ENCODE data around the gene CHD6. TPM values are rescaled to one million over a fixed set of nuclear protein-coding genes. Genes with fewer than 3 reads are reported as not detected.

The CHD6 gene
- total and polyA plus RNA-seq, 3 experiments from 2014 or later, result 24.6 to 59.5 (median 25.3) TPM

DNA sequence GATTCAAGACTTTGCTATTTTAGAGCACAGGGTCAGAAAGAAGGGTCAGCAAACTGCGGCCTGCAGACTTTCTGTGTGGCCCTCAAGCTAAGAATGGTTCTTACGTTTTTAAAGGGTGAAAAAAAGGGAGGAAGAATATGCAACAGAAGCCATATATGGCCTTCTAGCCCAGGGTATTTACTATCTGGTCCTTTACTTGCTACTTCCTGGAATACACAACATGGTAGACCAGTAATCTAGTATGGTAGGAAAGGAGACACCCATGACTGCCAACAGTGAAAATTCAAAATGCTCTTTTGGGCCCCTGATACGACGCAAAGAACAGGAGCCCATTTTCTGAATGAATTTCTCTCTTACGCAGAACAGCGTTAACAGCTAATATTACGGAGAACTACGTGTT is 191.2 kb downstream of the CHD6 start:
- H3K4me1 Mint-ChIP-seq, result peaks cover 6 to 16% (median 7%) of the 10 kb centered on the region in 3 donors
- H3K4me3 Mint-ChIP-seq, result no peak overlapping the region
- peaks cover 30 to 90% (median 41%) of the 10 kb centered on the region in 3 donors for H3K36me3 Mint-ChIP-seq
- CTCF ChIA-PET, result no interaction called here
- Histone ChIP-seq H3K9me3 (ENCODE audit: low read length) (no peaks in the 10 kb centered on the region), H3K4me1 (ENCODE audit: insufficient read depth, low read length) (peaks cover 23% of the 10 kb centered on the region), H3K36me3 (ENCODE audit: insufficient read depth, low read length) (peaks cover 24% of the 10 kb centered on the region), H3K4me3 (ENCODE audit: low read length) (no peak overlapping the region), H3K27me3 (ENCODE audit: insufficient read depth, low read length, poor library complexity, severe bottlenecking) (no peaks in the 10 kb centered on the region), H3K27ac (ENCODE audit: low read depth, low read length) (no peak overlapping the region)
- no peak for DNase-seq
- no peaks in the 10 kb centered on the region for H3K27me3 Mint-ChIP-seq
- POLR2A ChIA-PET, result no interaction called here
- no peak overlapping the region for H3K27ac Mint-ChIP-seq
- H3K9me3 Mint-ChIP-seq, result no peaks in the 10 kb centered on the region

DNA sequence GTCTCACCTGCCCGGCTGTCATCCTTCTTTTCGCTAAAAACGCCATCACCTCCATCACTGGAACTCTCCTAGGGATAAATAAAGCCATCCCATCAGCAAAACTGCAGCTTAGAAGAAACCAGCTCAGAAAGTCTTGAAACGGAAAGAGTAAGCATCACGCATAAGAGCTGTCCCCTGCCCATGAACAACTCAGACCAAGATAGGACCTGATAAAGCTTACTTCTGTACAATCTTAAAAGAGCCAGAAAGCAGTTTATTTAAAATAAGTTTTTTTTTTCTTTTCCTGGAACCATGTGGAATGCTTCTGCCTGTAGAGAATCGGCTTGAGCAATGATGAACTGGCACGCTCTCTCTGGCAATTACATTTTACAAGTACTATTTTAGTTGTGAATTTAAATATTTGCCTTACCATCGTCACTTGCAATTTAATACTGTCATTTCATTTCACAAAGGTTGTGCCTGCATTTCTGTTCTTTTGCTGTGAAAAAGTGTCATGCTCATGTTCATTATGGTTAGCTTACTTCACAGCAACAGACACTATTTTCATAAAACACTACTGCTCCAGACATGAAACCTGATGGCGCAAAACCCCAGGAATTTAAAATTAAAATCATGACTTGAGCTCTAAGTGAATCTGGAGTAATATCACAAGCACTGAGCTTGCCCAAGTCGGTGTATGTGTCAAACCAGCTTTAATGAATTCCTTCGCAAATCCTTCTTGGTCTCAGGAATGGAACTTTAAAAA is 191.9 kb downstream of the CHD6 start:
- ChIA-PET POLR2A (no interaction called here), CTCF (interaction anchor here (1.3 kb wide), 1 partner anchor 97 kb away, joined by 3 read pairs; no protein-coding TSS in a partner anchor)
- DNase-seq, result no peak
- Histone ChIP-seq H3K36me3 (ENCODE audit: insufficient read depth, low read length) (peaks cover 32% of the 10 kb centered on the region), H3K27me3 (ENCODE audit: insufficient read depth, low read length, poor library complexity, severe bottlenecking) (no peaks in the 10 kb centered on the region), H3K4me1 (ENCODE audit: insufficient read depth, low read length) (peaks cover 23% of the 10 kb centered on the region), H3K4me3 (ENCODE audit: low read length) (no peak overlapping the region), H3K27ac (ENCODE audit: low read depth, low read length) (peak overlapping the region; percentile 32), H3K9me3 (ENCODE audit: low read length) (no peaks in the 10 kb centered on the region)
- Mint-ChIP-seq H3K4me1 (peaks cover 6 to 16% (median 7%) of the 10 kb centered on the region in 3 donors), H3K9me3 (no peaks in the 10 kb centered on the region), H3K27me3 (no peaks in the 10 kb centered on the region), H3K27ac (peak overlapping the region in 2 of 8 donors; percentile 25 to 53), H3K36me3 (peaks cover 35 to 93% (median 43%) of the 10 kb centered on the region in 3 donors), H3K4me3 (no peak overlapping the region)

DNA sequence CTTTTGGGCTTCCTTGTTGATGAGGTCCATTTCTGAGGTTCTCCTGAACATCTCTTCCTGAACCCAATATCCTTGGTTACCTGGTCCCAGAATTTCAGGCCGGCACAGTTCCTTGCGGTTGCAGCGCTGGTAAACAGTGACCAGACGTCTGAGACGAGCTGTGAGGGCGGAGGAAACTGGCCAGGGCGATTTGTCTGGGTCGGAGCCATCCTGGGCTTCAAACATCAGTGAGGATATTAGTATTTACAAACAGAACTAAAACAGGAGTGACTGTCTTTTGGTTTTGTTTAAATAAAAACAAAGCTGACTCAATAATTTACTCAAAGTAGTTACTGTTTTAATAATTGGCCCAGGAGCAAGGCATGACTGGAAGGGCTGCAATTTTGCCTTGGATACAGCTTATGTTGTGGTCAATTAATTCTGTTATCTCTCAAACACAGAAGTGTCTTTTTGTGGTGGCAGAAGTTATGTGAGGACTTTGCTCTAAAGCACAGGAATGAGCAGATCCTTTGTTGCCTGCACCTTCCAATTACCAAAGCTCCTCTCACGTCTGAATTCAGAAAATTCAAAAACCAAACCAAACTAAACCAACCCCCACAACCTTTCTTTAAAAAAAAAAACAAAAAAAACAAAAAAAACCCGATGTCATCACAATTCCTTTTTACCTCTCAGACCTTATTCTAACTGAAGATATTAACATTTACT is 192.8 kb downstream of the CHD6 start:
- Mint-ChIP-seq H3K4me3 (no peak overlapping the region), H3K27ac (peak overlapping the region in 1 of 8 donors; percentile 47), H3K9me3 (no peaks in the 10 kb centered on the region), H3K27me3 (no peaks in the 10 kb centered on the region), H3K36me3 (peaks cover 39 to 98% (median 46%) of the 10 kb centered on the region in 3 donors), H3K4me1 (peaks cover 6 to 16% (median 7%) of the 10 kb centered on the region in 3 donors)
- no peaks in the 10 kb centered on the region for H3K27me3 ChIP-seq (ENCODE audit: insufficient read depth, low read length, poor library complexity, severe bottlenecking)
- peaks cover 39% of the 10 kb centered on the region for H3K36me3 ChIP-seq (ENCODE audit: insufficient read depth, low read length)
- ChIA-PET POLR2A (no interaction called here), CTCF (interaction anchor here (1.3 to 1.6 kb wide), 2 partner anchors 15 to 97 kb away, joined by 3 read pairs; no protein-coding TSS in a partner anchor)
- DNase-seq, result no peak
- no peaks in the 10 kb centered on the region for H3K9me3 ChIP-seq (ENCODE audit: low read length)
- H3K4me1 ChIP-seq (ENCODE audit: insufficient read depth, low read length), result peaks cover 23% of the 10 kb centered on the region
- H3K4me3 ChIP-seq (ENCODE audit: low read length), result no peak overlapping the region
- peak overlapping the region; percentile 32 for H3K27ac ChIP-seq (ENCODE audit: low read depth, low read length)

DNA sequence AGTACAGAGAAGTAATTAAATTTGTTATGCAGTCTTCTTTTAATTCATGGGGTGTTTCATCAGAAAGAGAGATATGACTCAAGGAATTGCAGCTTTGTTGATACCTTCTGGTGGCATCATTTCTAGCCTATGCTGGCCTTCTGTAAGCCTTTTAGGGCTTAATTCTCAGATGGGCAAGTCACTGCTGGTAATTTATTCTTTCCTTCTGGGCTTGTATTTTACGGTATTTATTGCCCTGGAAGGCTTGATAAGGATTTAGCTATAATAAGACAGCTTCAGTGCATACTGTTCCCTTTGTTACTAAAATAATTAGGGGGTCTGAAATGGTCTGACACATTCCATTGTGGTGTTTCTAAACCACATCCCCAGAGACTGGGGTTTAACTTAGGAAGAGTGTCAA is 193.6 kb downstream of the CHD6 start:
- H3K27ac Mint-ChIP-seq, result peak overlapping the region in 1 of 8 donors; percentile 7
- no peaks in the 10 kb centered on the region for H3K27me3 ChIP-seq (ENCODE audit: insufficient read depth, low read length, poor library complexity, severe bottlenecking)
- H3K27me3 Mint-ChIP-seq, result no peaks in the 10 kb centered on the region
- H3K36me3 Mint-ChIP-seq, result peaks cover 43 to 98% (median 43%) of the 10 kb centered on the region in 3 donors
- H3K4me3 ChIP-seq (ENCODE audit: low read length), result no peak overlapping the region
- H3K9me3 ChIP-seq (ENCODE audit: low read length), result no peaks in the 10 kb centered on the region
- H3K4me1 Mint-ChIP-seq, result peaks cover 6 to 15% (median 7%) of the 10 kb centered on the region in 3 donors
- no peak for DNase-seq
- CTCF ChIA-PET, result interaction anchor here (1.6 kb wide), 1 partner anchor 14 kb away, joined by 3 read pairs; no protein-coding TSS in a partner anchor
- POLR2A ChIA-PET, result no interaction called here
- peaks cover 22% of the 10 kb centered on the region for H3K4me1 ChIP-seq (ENCODE audit: insufficient read depth, low read length)
- no peak overlapping the region for H3K27ac ChIP-seq (ENCODE audit: low read depth, low read length)
- no peaks in the 10 kb centered on the region for H3K9me3 Mint-ChIP-seq
- peaks cover 39% of the 10 kb centered on the region for H3K36me3 ChIP-seq (ENCODE audit: insufficient read depth, low read length)
- no peak overlapping the region for H3K4me3 Mint-ChIP-seq

DNA sequence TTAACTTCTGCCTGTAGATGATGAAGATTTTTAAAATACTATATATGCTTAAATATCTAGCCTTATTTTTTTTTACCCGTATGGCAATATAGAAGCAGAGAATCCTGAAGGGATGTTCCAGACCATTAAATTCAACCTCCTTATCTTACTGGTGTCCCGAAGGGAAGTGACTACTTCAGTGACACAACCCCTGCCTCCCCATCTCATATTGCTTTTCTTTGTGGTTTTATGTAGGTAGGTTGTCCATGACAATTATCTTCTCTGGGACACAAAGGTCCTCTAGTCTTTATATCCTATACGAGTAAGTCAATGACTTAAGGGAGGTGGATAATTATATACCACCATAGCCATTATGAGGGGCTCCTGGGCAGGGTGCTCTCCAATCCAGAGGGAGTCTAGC is 194.2 kb downstream of the CHD6 start:
- ChIA-PET CTCF (interaction anchor here (1.6 kb wide), 1 partner anchor 13 kb away, joined by 3 read pairs; no protein-coding TSS in a partner anchor), POLR2A (no interaction called here)
- H3K27ac Mint-ChIP-seq, result peak overlapping the region in 3 of 8 donors; percentile 5 to 43 (median 7)
- no peaks in the 10 kb centered on the region for H3K9me3 ChIP-seq (ENCODE audit: low read length)
- no peak overlapping the region for H3K27ac ChIP-seq (ENCODE audit: low read depth, low read length)
- H3K27me3 ChIP-seq (ENCODE audit: insufficient read depth, low read length, poor library complexity, severe bottlenecking), result no peaks in the 10 kb centered on the region
- peaks cover 39 to 94% (median 43%) of the 10 kb centered on the region in 3 donors for H3K36me3 Mint-ChIP-seq
- H3K9me3 Mint-ChIP-seq, result no peaks in the 10 kb centered on the region
- H3K4me1 Mint-ChIP-seq, result peaks cover 2 to 10% (median 7%) of the 10 kb centered on the region in 3 donors
- peaks cover 39% of the 10 kb centered on the region for H3K36me3 ChIP-seq (ENCODE audit: insufficient read depth, low read length)
- DNase-seq, result no peak
- no peaks in the 10 kb centered on the region for H3K27me3 Mint-ChIP-seq
- H3K4me3 ChIP-seq (ENCODE audit: low read length), result no peak overlapping the region
- peaks cover 16% of the 10 kb centered on the region for H3K4me1 ChIP-seq (ENCODE audit: insufficient read depth, low read length)
- H3K4me3 Mint-ChIP-seq, result no peak overlapping the region

DNA sequence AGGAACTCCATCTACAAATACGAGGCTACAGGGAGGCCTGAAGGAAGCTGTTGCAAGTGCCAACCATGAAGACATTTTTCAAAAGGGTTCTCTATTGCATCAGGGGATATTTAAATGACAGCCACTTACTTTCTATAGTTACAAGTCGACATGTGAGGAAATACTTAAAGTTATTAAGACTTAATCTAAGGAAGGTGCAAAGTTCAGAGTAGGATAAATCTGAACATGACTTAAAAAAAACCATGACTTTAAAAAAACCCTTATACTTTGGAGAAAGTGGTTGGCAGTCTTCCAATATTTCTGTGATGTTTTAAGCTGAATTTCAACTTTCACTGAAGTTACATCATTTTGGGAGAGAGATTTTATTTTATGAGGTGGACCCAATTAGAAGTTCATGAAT is 195.2 kb downstream of the CHD6 start:
- Histone ChIP-seq H3K9me3 (ENCODE audit: low read length) (no peaks in the 10 kb centered on the region), H3K27me3 (ENCODE audit: insufficient read depth, low read length, poor library complexity, severe bottlenecking) (no peaks in the 10 kb centered on the region), H3K27ac (ENCODE audit: low read depth, low read length) (no peak overlapping the region), H3K4me1 (ENCODE audit: insufficient read depth, low read length) (peaks cover 8% of the 10 kb centered on the region), H3K36me3 (ENCODE audit: insufficient read depth, low read length) (peaks cover 41% of the 10 kb centered on the region), H3K4me3 (ENCODE audit: low read length) (no peak overlapping the region)
- H3K27me3 Mint-ChIP-seq, result no peaks in the 10 kb centered on the region
- no peaks in the 10 kb centered on the region for H3K9me3 Mint-ChIP-seq
- H3K27ac Mint-ChIP-seq, result peak overlapping the region in 1 of 8 donors; percentile 78
- ChIA-PET CTCF (no interaction called here), POLR2A (no interaction called here)
- peaks cover 37 to 94% (median 39%) of the 10 kb centered on the region in 3 donors for H3K36me3 Mint-ChIP-seq
- DNase-seq, result no peak
- no peak overlapping the region for H3K4me3 Mint-ChIP-seq
- H3K4me1 Mint-ChIP-seq, result peaks cover 0 to 2% (median 0%) of the 10 kb centered on the region in 3 donors

DNA sequence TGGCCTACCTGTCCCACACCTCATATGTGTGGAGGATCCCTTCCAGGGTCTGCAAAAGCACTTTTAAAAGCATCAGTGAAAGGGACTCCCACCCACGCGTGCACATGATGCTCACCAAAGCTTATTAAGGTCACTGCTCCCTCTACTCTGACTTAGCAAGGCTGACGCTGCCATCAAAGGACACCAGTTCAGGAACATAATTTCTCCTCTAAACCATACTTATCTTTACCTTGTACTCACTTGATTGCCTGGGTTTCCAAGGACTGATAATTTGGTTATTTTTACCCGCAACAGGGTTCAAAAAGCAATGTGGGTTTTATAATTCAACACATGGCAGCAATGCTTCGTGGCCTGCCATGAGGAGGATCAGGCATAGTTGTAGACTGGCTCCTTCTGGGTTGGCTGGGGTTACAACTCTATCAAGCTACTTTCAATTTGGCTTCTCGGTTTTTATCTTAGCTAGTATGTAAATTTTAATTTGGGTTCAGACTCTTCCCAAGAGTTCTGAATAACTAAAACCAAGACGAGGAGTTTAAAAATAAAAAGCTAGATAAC is 199.4 kb downstream of the CHD6 start:
- no peak overlapping the region for H3K27ac Mint-ChIP-seq
- no peaks in the 10 kb centered on the region for H3K9me3 Mint-ChIP-seq
- Histone ChIP-seq H3K27ac (ENCODE audit: low read depth, low read length) (no peak overlapping the region), H3K27me3 (ENCODE audit: insufficient read depth, low read length, poor library complexity, severe bottlenecking) (no peaks in the 10 kb centered on the region), H3K9me3 (ENCODE audit: low read length) (no peaks in the 10 kb centered on the region), H3K4me1 (ENCODE audit: insufficient read depth, low read length) (no peaks in the 10 kb centered on the region), H3K4me3 (ENCODE audit: low read length) (no peak overlapping the region), H3K36me3 (ENCODE audit: insufficient read depth, low read length) (peaks cover 71% of the 10 kb centered on the region)
- H3K27me3 Mint-ChIP-seq, result peaks cover 0 to 2% of the 10 kb centered on the region in 2 donors
- H3K4me1 Mint-ChIP-seq, result no peaks in the 10 kb centered on the region
- ChIA-PET CTCF (no interaction called here), POLR2A (no interaction called here)
- no peak for DNase-seq
- no peak overlapping the region for H3K4me3 Mint-ChIP-seq
- H3K36me3 Mint-ChIP-seq, result peaks cover 44 to 94% (median 52%) of the 10 kb centered on the region in 3 donors

DNA sequence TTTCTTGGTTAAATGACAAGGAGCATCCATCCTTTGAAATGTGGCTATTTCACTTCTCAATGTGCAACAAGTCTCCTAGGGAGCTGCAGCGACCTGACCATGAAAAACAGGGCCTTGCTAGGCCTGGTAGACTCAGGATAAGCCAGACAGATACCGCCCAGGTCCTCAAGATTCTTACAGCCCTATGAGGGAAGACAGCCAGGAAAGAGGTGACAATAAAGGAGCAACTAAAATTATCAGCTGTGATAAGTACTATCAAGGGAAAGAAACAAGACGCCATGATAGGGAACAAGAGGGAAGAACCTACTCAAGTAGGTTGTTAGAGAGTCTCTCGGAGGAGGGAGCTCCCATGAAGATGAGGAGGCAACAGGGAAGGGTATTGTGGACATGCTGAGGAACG is 200.1 kb downstream of the CHD6 start:
- H3K9me3 ChIP-seq (ENCODE audit: low read length), result no peaks in the 10 kb centered on the region
- Mint-ChIP-seq H3K27ac (peak overlapping the region in 2 of 8 donors; percentile 13 to 36), H3K36me3 (peaks cover 43 to 95% (median 50%) of the 10 kb centered on the region in 3 donors), H3K4me1 (no peaks in the 10 kb centered on the region), H3K9me3 (no peaks in the 10 kb centered on the region), H3K4me3 (no peak overlapping the region), H3K27me3 (peaks cover 0 to 2% of the 10 kb centered on the region in 2 donors)
- no peak overlapping the region for H3K27ac ChIP-seq (ENCODE audit: low read depth, low read length)
- H3K27me3 ChIP-seq (ENCODE audit: insufficient read depth, low read length, poor library complexity, severe bottlenecking), result no peaks in the 10 kb centered on the region
- CTCF ChIA-PET, result no interaction called here
- H3K4me3 ChIP-seq (ENCODE audit: low read length), result no peak overlapping the region
- peaks cover 70% of the 10 kb centered on the region for H3K36me3 ChIP-seq (ENCODE audit: insufficient read depth, low read length)
- no peaks in the 10 kb centered on the region for H3K4me1 ChIP-seq (ENCODE audit: insufficient read depth, low read length)
- POLR2A ChIA-PET, result no interaction called here
- DNase-seq, result no peak
